GM23338 (cell line): ENCODE results near the gene CCDC92B. TPM values are rescaled to one million over a fixed set of nuclear protein-coding genes. Genes with fewer than 3 reads are reported as not detected.

Source experiments
- ATAC-seq: fragments of 200-7000 bp; cut with Tn5 transposase; 3 replicates; pipeline ENCODE4 v1.9.1; 2020
- DNase-seq: peaks from one replicate; pipeline ENCODE4 v3.0.0-alpha.2; 2015; ENCODE audit warnings: low spot score
- H2AFZ ChIP-seq: fragments of 200-600 bp; sonication (generic); 2 replicates; pipeline ENCODE4 v1.8.0; 2016; ENCODE audit warnings: antibody characterized with exemption, mild to moderate bottlenecking, moderate library complexity
- H3F3A ChIP-seq: fragments of 200-600 bp; sonication (generic); replicated peaks from 2 replicates; pipeline ENCODE4 v1.8.0; 2017; ENCODE audit warnings: antibody characterized with exemption, mixed run types, low read depth
- H3K27ac ChIP-seq: fragments of 200-600 bp; sonication (generic); 2 replicates; pipeline ENCODE4 v1.6.1; 2016; ENCODE audit warnings: low read depth
- H3K27me3 ChIP-seq: fragments of 200-600 bp; sonication (generic); 2 replicates; pipeline ENCODE4 v1.8.0; 2016; ENCODE audit warnings: mild to moderate bottlenecking, mixed run types, moderate library complexity; ENCODE audit not compliant: insufficient read depth
- H3K36me3 ChIP-seq: fragments of 200-600 bp; sonication (generic); 2 replicates; pipeline ENCODE4 v1.8.0; 2016; ENCODE audit warnings: mild to moderate bottlenecking; ENCODE audit not compliant: insufficient read depth
- H3K4me1 ChIP-seq: fragments of 200-600 bp; sonication (generic); 2 replicates; pipeline ENCODE4 v1.8.0; 2016; ENCODE audit warnings: mild to moderate bottlenecking, moderate library complexity; ENCODE audit not compliant: insufficient read depth
- H3K4me2 ChIP-seq: fragments of 200-600 bp; sonication (generic); 2 replicates; pipeline ENCODE4 v1.7.1; 2017; ENCODE audit warnings: mixed run types
- H3K4me3 ChIP-seq: fragments of 200-600 bp; sonication (generic); 2 replicates; pipeline ENCODE4 v1.6.1; 2016; ENCODE audit warnings: mixed run types
- H3K79me2 ChIP-seq: fragments of 200-600 bp; sonication (generic); replicated peaks from 2 replicates; pipeline ENCODE4 v1.8.0; 2017; ENCODE audit warnings: mild to moderate bottlenecking; ENCODE audit not compliant: insufficient read depth
- H3K9me2 ChIP-seq: fragments of 200-600 bp; sonication (generic); 2 replicates; pipeline ENCODE4 v1.8.0; 2017; ENCODE audit not compliant: insufficient read depth
- H4K20me1 ChIP-seq: fragments of 200-600 bp; sonication (generic); replicated peaks from 2 replicates; pipeline ENCODE4 v1.8.0; 2017; ENCODE audit warnings: mild to moderate bottlenecking; ENCODE audit not compliant: insufficient read depth
- H3K27ac Mint-ChIP-seq: 2 replicates; pipeline ENCODE4 v1.8.0; 2020; ENCODE audit warnings: inconsistent platforms, mild to moderate bottlenecking, moderate library complexity, mixed read lengths
- H3K27me3 Mint-ChIP-seq: 3 replicates; pipeline ENCODE4 v1.8.0; 2022; ENCODE audit warnings: low read depth, mild to moderate bottlenecking, moderate library complexity, mixed read lengths, inconsistent platforms; ENCODE audit not compliant: insufficient read depth, poor library complexity
- H3K36me3 Mint-ChIP-seq: 3 replicates; pipeline ENCODE4 v1.8.0; 2021; ENCODE audit warnings: low read depth, mild to moderate bottlenecking, inconsistent platforms, moderate library complexity, mixed read lengths
- H3K4me1 Mint-ChIP-seq: 3 replicates; pipeline ENCODE4 v1.8.0; 2020; ENCODE audit warnings: mild to moderate bottlenecking, inconsistent platforms, mixed read lengths
- H3K4me3 Mint-ChIP-seq: 3 replicates; pipeline ENCODE4 v1.8.0; 2021; ENCODE audit warnings: moderate library complexity, mild to moderate bottlenecking, inconsistent platforms, mixed read lengths
- H3K9me3 Mint-ChIP-seq: 3 replicates; pipeline ENCODE4 v1.8.0; 2020; ENCODE audit warnings: moderate library complexity, mild to moderate bottlenecking, inconsistent platforms, mixed read lengths
- ETS1 ChIP-seq: IDR thresholded peaks from 2 replicates; pipeline ENCODE4 v1.6.1; 2016; ENCODE audit warnings: antibody characterized with exemption
- EZH2phosphoT487 ChIP-seq: fragments of 200-600 bp; sonication (generic); IDR thresholded peaks from one replicate; pipeline ENCODE4 v1.8.1; 2018; ENCODE audit warnings: antibody characterized with exemption; ENCODE audit not compliant: unreplicated experiment
- JUNB ChIP-seq: IDR thresholded peaks from one replicate; pipeline ENCODE4 v1.6.1; 2016; ENCODE audit warnings: antibody characterized with exemption; ENCODE audit not compliant: unreplicated experiment
- NANOG ChIP-seq: IDR thresholded peaks from 2 replicates; pipeline ENCODE4 v1.6.1; 2016; ENCODE audit warnings: antibody characterized with exemption, borderline replicate concordance
- REST ChIP-seq: IDR thresholded peaks from one replicate; pipeline ENCODE4 v1.6.1; 2018; ENCODE audit warnings: antibody characterized with exemption; ENCODE audit not compliant: unreplicated experiment
- STAT1 ChIP-seq: IDR thresholded peaks from one replicate; pipeline ENCODE4 v1.6.1; 2016; ENCODE audit warnings: antibody characterized with exemption; ENCODE audit not compliant: unreplicated experiment
- ZNF331 ChIP-seq: fragments of 250-450 bp; sonication (Bioruptor Pico); IDR thresholded peaks from 2 replicates; pipeline ENCODE4 v1.5.0; 2020; ENCODE audit warnings: low read depth, mild to moderate bottlenecking, moderate library complexity
- ZNF462 ChIP-seq: fragments of 250-450 bp; sonication (Bioruptor Pico); IDR thresholded peaks from 2 replicates; pipeline ENCODE4 v1.5.0; 2020; ENCODE audit warnings: mild to moderate bottlenecking, moderate library complexity
- polyA plus RNA-seq: library from polyadenylated mRNA; unstranded; fragments of >200 nt; fragmentation: Nextera tagmentation; extraction: Ambion mirVana; gene quantifications from 2 replicates; pipeline ENCODE4 v1.2.1, GENCODE V29; 2016
- total RNA-seq: library from RNA; depleted of rRNA; stranded (reverse); fragments of >200 nt; shearing (Covaris generic); gene quantifications from 2 replicates; pipeline ENCODE4 v1.2.3, GENCODE V29; 2014

CCDC92B gene
- total and polyA plus RNA-seq, 2 experiments from 2014 or later: 5.7 to 9.1 TPM

GRCh38 chr17:2713881-2714280, 35.6 kb downstream of the CCDC92B start (continued):
- no peak for TF ChIP-seq ZNF462 (CRISPR knock-in tag)
- TF ChIP-seq NANOG: no peak
- no peak for TF ChIP-seq STAT1
- TF ChIP-seq JUNB: no peak

DNA sequence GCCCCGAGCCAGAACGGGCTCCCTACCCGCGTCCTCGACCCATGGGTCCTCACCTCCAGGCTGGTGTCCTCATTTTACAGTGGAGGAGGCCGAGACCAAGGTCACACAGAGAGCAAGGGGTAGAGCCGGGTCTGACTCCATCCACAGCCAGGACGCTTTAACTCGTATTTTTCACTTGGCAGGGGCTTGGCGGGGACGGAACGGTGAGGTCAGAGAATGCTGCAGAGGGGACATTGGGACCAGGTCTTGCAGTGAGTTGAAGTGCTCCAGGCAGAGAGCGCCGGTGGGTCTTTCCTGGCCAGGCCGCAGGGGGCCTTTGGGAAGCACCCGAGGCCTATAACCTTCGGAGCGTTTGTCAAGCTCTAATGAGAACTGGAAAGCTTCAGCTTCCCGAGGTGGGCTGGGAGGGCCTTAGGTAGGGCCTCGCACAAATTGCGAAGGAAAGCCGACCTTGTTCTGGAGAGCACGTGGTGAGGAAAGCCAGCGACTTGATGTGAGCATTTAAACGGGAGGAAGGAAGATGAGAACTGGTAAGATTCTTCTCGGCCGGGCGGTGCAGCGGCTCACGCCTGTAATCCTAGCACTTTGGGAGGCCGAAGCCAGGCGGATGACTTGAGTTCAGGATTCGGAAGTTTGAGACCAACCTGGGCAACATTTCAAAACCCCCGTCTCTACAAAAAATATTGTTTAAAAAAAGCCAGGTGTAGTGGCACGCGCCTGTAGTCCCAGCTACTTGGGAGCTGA, 37.0 kb downstream of the CCDC92B start:
- Mint-ChIP-seq H3K9me3 (no peaks in the 10 kb centered on the region), H3K27ac (no peak overlapping the region), H3K27me3 (peaks cover 27% of the 10 kb centered on the region), H3K4me3 (peak overlapping the region; percentile 83), H3K4me1 (peaks cover 34% of the 10 kb centered on the region), H3K36me3 (no peaks in the 10 kb centered on the region; the same call in 2 of the 3 replicates)
- ATAC-seq: peak; percentile 7
- Histone ChIP-seq H3F3A (peaks cover 19% of the 10 kb centered on the region; the same call in 1 of the 2 replicates), H2AFZ (peak overlapping the region; percentile 96), H4K20me1 (peaks cover 10% of the 10 kb centered on the region), H3K4me2 (peak overlapping the region; percentile 92), H3K4me1 (peaks cover 32% of the 10 kb centered on the region), H3K36me3 (no peaks in the 10 kb centered on the region), H3K79me2 (peaks cover 35% of the 10 kb centered on the region), H3K27me3 (peaks cover 22% of the 10 kb centered on the region; the same call in 1 of the 2 replicates), H3K9me2 (no peaks in the 10 kb centered on the region), H3K27ac (no peak overlapping the region), H3K4me3 (peak overlapping the region; percentile 74)
- peak; percentile 39 for DNase-seq
- TF ChIP-seq REST (no peak), EZH2phosphoT487 (no peak), JUNB (no peak), ZNF331 (no peak), ETS1 (no peak), NANOG (no peak)
